DMS53 treated with DMSO at 0.1 percent for 48 hours (cell line): Measurements from ENCODE around the gene RPS6KA3.
"Not testable (repeated sequence)": the region's sequence is repeated elsewhere in the genome, so short reads cannot be mapped to it uniquely, and the experiment has no call there.

Experiments used
- DNase-seq: peaks from one replicate; lab custom pipeline; 2025; ENCODE audit not compliant: unreplicated experiment; lab: John Stamatoyannopoulos, UW

RPS6KA3 gene

DNA sequence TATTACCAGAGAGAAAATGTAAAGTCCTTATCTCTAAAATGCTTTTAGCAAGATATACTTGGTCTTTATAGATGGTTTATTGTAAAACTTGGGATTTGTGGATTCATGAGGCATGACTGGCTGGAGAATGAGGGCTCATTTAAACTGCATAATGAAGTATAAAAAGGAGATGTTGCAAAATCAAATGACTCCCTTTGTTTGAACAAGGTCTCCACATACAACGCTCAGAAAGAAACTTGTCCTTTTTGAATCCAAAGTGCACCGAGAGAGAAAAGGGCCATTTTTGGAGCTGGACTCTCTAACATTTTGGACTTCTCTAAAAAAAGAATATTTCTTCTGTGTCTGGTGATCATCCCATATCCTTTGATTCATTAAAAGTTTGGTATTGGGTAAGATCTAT, 117.4 kb downstream of the RPS6KA3 start:
- DNase-seq = no peak

DNA sequence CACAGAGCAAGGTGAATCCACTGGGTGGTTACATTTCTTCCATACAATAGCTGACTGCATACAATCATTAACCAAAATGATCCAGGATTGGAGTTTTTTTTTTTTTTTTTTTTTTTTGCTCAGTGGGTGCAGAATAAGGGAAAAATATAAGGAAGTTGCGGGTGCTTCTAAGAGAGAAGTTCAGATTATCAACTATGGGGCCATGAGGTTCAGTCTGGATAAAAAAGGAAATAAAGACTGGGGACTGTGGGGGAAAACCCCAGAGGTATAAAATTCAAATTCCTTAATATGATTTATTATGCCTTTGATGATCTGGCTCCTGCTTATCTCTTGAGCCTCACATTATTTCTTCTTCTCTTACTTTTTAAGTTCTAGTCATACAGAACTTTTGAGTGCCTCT, 119.1 kb downstream of the RPS6KA3 start:
- DNase-seq = peak; percentile 28

DNA sequence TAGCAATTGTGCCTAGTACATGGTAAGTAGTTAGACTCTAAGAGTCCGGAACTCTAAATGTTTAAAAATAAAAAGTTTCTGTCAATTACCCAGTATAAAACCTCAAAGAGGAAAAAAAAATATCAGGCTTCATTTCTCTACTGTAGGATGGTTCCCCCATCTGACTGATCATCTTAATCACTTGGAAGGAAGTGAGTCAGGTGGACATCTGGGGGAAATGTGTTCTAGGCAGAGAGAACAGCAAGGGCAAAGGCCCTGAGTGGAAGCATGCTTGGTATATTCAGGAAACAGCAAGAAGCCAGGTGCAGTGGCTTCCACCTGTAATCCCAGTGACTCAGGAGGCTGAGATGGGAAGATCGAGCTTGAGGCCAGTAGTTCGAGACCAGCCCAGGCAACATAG, 122.2 kb downstream of the RPS6KA3 start:
- peak; percentile 29 for DNase-seq

DNA sequence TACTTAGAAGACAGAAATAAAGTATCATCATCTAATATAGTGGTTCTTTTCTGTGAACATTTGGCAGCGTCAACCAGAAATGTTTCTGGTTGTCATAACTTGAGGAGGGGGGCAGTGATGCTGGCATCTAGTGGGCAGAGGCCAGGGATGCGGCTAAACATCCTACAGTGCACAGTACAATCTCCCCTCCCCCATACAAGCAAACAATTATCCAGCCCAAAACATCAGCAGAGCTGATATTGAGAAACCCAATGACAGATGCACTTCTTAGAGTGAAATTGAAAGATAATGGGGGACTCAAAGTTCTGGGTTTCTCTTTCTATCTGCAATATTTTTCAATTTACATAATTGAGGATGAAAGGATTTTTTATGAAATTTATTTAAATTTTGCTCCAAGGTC, 123.1 kb downstream of the RPS6KA3 start:
- DNase-seq = no peak

DNA sequence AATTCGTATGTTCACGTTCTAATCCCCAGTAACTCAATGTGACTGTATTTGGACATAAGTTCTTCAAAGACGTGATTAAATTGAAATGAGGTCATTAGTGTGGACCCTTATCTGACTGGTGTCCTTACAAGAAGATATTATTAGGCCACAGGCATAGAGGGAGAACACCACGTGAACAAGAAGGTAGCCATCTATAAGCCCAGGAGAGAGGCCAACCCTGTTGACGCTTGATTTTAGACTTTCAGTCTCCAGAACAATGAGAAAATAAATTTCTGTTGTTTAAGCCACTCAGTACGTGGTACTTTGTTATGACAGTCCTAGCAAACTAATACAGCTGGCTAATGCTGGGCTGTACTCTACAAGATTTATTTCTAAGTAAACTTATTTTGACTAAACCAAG, 123.6 kb downstream of the RPS6KA3 start:
- no peak for DNase-seq

DNA sequence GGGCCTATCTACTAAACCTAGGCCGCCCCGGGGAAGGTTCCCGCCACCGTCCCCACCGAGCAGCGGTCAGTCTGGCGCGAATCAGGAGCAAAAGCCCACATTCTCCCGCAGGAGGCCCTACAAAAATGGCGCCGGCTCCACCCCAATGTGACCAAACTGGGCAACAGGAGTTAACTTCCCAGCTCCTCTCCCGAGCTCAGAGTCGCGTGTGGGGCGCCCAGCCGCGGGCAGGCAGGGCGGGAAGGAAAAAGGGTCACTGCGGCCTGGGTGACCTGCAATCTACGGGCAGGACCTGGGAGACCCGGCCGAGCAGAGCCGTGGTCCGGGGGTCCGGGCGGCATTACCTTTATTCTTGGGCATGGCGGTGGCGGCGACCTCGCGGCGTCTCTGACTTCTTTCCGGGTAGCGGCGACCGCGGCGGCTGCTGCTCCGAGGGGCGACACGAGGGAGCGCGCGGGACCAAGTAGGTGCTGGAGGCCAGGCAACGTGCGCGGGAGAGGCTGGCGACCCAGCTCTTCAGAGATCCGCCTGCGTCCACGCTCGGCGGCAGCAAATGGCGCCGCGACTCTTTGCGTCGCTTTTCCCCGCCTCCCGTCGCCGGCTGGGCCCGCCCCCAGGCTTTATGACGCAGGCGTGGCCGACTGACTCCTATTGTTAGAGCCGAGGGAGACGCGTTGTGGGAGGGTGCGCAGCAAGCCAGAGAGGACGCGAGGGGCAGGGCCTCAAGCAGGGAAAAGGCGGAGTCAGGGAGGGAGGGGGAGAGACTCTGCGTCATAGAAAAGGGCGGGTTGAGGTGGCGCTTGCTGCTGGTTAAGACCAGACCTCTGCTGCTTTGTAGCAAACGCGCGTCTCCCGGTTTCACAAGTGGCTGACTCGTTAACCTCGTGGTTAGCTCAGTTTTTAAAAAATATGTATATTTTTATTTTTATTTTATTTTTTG, 125.2 kb downstream of the RPS6KA3 start, which contains the start of gene EIF1AX:
EIF1AX (minus strand) TSS at position 558 of the 940 bp plus-strand sequence; CDS start at position 360, 198 bp downstream.
- DNase-seq = peak; percentile 95

DNA sequence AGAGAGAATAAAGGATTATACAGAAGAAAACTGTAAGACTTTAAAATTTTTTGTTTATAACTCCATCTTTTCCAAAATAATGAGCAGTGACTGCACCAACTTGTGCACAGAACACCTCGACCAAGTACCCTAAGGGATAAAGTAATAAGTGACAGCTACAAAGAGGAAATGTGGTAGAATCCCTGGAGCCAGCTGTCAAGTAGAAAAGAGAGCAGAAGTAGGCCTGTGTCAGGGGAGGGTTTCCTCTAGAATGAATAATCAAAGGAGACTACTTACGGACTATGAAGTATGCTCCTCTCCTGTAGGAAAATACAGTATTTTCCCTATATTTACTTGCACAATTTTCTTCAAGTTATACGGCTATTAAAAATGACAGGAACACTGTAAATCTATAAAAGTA, 126.3 kb downstream of the RPS6KA3 start:
- DNase-seq = no peak

DNA sequence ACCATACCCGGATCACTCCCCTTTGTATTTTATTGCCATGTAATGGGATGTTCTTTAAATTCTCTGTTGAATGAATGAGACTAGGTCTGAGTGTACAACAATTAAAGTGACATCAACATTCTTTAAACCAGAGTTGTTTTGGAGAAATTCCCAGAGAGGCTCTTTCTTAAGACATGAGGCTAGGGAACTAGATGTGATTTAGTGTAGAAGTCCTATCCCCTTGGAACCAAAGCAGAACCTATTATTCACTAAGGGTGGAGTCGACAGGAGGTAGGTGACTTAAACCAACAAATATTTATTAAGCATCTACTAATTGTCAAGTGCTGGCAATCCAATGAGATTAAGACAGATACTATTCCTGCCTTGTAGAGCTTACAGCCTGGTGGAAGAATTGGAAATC, 126.7 kb downstream of the RPS6KA3 start:
- no peak for DNase-seq

DNA sequence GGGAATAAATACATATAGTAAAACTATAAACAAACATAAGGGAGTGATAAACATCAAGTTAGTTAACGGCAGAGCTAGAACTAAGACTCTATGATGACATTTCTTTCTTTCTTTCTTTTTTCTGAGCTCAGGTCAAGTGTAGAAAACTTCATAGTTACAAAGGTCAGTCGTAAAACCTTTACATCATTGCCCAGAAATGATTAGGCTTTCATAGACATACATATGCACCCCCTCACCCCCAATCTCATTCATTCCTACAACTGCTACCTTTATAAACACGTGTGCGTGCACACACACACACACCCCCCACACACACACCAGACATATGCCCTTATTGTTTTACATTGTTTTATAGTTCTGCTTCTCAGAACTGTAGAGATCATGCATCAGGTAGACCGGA, 130.8 kb downstream of the RPS6KA3 start:
- no peak for DNase-seq

DNA sequence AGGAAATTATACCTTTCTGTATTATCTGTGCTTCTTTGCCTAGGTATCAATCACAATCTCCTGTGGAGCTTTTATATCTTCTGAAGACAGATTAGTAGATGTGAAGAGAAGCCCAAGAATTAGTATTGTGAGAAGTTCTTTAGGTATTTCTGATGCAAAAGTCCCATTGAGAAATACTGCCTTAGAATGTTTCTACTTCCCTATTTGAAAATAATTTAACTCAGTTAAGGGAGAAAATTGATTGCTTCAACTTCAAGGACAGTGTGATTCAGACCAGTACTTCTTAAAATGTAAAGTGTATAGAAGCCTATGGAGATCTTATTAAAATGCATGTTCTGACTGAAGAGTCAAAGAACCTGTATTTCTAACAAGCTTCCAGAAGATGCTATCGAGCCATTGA, 134.0 kb downstream of the RPS6KA3 start:
- no peak for DNase-seq

DNA sequence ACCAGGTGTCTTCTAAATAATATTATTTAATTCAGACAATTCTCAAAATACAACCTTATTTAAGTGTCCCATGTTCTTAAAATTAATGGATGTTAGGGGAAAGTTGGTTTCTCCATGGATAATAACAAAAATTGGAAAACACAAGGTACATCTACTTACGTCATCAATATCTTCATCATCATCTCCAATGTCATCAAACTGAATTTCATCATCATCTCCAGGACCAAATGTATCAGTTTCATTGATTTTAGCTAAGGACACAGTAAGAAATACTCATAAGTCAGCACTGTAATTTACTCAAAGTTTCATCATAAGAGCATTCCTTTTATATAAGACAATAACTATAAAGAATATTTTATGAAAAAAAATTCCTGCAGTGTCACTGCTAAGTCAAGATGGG, 136.4 kb downstream of the RPS6KA3 start:
- DNase-seq = no peak

DNA sequence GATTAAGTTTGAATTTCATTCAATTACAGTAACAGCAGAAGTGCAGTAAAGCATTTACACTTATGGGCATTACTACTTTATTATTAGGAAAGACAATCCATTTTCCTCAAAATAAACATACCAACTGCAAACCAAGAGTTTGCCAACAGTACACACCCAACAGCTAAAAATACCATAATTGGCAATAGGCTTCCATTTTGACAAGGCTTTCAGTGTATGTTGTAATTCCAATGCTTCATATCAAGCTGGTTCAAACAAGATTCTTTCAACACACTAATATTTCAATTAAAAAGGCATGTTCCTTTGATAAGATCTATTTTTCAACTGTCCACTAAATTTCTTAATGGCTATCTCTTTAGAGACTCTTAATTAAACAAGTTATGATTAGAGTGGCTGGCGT, 137.2 kb downstream of the RPS6KA3 start:
- no peak for DNase-seq

DNA sequence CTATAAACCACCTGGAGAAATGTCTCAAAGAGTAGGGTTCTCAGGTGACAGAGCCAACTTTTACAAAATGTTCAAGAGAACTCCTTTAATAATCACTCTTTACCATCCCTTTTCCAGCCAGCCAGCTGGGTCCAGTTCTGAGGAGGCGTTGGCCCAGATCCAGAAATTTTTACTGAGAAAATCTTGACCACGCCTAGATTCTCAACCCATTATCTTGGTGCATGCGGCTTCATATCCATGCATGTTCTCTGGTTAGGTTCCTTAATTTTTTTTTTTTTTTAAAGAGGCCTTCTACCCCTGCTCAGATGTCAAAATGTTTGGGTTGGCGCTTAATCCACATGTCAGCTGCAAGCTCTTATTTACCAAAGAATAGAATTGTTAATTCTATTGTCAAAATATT, 138.0 kb downstream of the RPS6KA3 start:
- DNase-seq = no peak

DNA sequence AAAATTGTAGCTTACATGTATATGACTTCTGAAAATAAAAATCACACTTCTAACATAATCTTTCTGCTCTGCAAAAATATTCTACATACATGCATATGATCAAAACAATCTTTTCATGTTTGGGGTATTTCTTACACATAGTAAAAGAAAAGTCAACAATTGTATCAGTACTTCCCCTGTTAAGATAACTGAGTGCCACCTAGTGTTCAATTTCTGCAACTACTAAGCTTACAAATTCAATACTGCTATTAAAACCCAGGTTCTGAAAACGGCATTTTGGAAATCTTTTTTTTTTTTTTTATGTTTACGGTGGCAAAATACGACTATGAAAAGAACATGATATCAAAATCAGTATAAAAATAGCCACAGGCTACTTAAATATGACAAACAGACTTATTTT, 139.3 kb downstream of the RPS6KA3 start:
- DNase-seq = not testable (repeated sequence)

DNA sequence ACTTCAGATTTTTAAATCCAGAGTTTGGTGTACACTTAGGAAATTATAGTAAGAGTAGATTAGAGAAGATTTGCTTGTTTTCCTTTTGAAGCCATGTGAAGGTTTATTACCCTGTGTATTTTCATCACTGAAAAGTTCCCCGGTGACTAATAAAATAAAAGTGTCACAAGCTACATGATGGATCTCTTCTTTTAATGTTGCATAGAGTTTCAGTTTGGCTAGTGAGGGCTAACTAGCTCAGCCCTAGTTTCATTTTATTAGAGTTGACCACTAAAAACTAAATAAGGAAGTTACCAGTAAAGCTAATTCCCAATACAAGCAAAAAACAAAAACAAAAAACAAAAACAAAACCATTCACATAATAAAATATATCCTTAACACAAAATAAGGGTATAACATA, 139.9 kb downstream of the RPS6KA3 start:
- not testable (repeated sequence) for DNase-seq

DNA sequence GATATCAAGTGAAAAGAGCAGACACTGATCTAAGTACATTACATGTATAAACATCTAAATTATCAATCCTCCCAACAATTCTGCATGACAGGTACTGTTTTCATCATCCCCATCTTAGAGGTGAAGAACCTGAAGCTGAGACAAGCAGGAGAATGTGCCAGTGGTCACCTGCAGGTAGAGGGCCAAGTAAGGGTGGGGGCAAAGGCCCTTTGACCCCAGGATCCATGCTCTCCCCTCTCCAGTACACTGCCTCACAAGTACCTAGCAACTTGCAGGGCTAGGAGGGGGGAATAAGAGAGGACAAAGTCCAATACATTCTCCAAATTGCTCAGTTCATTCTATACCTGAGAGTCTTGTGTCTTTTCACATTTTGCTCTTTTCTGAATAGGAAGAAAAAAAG, 141.7 kb downstream of the RPS6KA3 start:
- DNase-seq = no peak

DNA sequence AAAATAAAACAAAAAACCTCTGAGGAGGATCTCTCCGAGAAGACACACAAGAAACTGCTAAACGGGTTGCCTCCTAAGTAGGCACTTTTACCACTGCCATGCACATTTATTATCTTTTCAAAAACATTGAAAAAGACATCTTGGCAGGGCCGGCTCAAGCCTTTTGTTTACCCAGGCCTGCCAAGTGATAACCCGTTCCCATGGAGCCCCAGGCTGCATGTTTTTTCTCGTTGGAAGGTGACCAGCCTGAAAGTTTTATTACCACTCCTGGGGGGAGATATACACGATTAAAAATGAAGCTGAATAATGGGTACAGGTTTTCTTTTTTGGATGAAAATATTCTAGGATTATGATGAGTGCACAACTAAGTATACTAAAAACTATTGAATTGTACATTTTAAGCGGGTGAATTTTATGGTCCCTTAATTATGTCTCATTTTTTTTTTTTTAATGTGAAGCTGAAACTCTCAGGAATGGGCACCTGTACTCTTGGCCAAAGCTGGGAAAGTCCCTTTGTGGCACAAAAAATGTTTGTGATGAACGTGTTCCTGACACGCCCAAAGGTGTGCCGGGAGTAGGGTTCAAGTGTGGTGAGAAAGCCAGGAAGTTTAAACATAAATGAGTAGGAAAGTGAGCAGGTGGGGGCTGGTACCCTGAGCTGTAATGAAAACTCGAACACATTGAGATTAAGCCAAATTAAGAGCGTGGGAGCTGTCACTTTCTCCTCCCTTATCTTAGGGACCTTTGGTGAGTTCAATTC, 148.5 kb downstream of the RPS6KA3 start:
- DNase-seq = no peak

DNA sequence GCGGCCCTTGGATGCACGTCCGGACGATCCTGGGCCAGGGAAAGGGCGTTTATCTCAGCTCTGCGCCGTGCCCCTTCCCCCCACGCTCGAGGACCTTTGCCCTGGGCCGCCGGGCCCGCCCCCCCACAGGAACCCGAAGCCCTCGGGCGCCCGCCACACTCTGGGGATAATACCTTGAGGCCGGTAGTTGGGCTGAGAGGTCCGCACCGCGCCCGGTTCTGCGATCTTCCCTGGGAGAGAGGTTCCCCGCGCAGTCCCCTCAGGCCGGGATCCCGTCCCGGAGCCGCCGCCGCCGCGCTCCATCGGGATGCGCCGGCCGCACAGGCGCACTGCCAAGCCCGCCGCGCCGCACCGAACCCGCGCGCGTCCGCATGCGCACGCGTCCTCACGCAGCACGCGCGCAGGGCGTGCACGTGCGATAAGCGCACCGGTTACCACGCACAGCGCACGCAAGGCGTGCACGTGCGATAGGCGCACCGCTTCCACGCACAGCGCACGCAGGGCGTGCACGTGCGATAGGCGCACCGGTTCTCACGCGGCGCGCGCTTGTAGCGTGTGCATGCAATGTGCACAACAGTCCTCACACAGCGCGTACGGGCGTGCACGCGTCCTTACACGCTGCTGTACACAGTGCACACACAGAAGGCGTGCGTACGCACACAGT, 150.0 kb downstream of the RPS6KA3 start, which contains the start of gene MAP7D2:
MAP7D2 (minus strand) TSS at position 331 of the 664 bp plus-strand sequence; CDS start at position 303, 28 bp downstream.
- no peak for DNase-seq

DNA sequence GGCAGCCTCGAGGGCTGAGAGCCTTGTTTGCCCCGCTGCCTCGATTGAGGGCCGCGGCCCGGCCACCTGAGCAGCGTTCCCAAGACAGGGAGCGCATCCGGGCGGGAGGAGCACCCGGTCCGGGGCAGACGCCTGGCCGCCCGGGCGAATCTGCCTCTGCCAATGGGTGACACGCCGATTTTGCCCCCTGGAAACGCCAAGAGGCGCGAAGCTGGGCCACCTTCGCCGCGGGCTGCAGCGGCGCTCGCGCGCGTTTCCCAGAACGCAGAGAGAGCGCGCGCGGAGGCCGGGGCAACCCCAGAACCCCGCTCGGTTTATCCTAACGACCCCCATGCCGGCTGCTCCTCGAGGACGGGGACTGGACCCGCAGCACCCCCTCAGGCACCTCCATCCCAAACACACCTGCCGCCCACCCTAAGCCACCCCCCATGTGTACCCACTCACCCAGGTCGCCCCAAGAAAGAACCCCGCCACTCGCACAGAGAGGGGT, 150.6 kb downstream of the RPS6KA3 start:
- no peak for DNase-seq

DNA sequence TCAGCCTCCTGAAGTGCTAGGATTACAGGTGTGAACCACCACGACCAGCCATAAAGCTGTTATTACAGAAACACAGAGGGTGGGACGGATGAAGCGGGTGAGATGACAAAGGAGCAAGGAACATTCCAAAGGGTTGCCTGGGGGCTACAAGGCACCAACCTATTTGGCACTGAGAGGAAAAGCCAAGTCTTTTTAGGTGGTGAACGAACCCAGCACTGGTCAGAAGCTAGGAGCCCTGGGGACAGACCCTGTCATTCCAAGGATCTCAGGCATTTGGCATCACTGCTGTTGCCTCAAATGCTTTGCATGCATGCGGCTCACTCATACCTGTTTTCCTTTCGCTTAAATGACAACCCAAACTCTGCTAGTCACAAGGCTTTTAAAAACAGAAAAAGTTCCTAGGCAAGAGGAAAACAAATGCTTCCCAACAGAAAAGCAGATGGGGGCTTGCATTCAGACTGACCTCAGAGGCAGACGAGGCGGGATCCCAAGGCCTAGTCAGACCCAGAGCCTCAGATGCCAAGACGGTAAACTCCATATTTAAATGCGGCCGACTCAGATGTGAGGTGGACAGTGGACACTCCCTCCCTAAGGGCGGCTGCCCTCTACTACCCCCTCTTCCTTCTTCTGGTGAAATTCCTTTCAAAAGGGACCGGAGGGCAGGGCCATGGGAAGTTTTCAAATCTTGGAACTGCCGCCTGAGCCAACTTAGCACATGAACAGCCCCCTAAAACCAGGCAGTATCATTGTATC, 154.5 kb downstream of the RPS6KA3 start:
- DNase-seq = no peak
